ENCODE measurements around the gene CNTNAP2.

The CNTNAP2 gene

DNA sequence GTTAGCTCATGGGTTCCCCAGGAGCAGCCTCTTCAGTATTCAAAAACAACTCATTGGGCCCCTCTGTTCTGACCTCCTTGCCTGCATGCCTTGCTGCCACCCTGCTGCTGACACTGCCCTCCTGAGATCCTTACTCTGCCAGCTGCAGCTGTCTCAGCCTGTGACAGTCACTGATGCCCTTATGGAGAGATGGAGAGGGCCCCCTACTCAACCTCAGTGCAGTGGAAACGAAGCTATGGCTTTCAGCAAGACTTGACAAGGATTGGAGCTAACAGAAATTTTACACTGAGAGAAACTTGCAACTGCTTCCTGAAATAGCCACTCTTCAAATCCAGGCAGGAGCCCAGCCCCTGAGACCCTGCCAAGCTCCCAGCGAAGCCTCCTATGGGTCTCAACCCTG, 1795.7 kb downstream of the CNTNAP2 start:
- no peak for DNase-seq

DNA sequence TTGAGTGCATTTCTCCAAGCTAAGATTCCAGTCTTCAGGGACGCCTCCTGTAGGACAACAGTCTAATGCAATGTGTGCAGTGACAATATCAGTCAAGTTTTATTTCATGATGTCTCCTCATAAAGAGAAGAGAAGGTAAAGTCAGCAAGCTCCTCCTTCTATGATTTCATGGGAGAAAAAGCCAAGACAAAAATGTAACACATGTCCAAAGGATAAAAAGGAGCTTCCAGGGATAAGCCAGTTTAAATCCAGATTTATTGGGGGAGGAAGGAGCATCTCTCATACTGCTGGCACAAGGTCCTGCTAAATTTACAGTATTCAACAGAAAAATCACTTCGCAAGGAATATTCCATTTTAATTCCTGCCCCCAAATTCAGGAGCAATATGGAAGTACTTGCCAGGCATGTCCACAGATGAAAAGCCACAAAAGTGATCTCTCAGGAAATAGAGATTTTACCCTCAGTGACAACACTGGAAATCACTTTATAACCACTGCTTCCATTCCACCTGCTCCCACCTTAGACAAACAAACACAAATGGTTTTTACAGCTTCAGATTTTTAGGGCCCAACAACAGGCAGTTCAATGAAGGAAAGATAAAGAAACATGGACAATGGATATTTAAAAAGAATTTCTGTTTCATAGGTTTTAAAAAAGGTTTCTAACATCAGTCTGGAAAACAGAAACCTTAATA, 1796.5 kb downstream of the CNTNAP2 start:
- DNase-seq: no peak

DNA sequence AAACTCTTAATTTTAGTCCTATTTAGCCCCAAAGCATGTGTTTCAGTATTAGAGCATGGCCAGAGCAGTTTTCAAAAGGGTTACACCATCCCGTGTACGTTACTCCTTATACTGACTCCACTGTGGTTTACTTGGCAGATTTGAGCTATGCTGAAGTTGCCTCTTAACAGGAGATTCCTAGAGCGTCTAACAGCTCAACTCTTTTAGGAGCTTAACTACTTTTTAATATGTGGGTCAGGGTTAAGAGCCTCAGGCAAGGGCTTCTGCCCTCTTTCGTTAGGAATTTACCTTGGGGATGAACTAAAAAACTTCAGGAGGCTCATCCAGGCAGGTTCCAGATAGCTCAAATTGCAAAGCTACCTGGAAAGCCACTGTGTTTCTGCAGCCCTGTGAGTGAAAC, 1799.2 kb downstream of the CNTNAP2 start:
- no peak for DNase-seq

DNA sequence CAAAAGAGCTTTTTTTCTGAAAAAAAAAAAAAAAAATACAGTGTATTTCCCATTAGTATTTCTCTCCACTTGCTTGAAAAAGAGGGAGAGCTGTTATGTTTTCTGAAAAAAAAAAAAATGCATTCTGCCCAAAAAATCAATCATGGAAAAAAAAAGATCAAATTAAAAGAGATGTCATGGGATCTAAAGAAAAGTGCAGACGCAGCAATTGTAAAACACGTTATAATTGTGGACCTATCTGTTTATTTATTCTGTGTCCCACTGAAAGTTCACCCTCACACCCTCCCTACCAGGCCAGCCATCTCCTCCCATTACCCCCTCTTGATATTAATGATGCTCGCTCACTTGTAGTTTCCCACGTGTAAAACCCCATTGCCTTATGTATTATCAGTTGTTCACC, 1800.0 kb downstream of the CNTNAP2 start:
- DNase-seq: no peak

DNA sequence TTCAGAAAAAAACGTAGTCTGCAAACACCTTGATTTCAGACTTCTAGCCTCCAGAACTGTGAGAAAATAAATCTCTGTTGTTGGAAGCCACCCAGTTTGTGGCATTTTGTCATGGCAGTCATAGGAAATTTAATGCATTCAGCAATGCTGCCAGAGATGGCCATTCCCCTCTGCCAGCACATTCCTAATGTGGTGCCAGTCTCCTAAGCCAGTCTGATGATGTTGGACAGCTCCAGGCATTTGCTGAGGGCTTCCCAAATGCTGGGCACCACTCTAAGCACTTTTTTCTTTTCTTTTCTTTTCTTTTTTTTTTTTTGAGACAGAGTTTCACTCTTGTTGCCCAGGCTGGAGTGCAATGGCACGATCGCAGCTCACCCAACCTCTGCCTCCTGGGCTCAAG, 1807.2 kb downstream of the CNTNAP2 start:
- no peak for DNase-seq

DNA sequence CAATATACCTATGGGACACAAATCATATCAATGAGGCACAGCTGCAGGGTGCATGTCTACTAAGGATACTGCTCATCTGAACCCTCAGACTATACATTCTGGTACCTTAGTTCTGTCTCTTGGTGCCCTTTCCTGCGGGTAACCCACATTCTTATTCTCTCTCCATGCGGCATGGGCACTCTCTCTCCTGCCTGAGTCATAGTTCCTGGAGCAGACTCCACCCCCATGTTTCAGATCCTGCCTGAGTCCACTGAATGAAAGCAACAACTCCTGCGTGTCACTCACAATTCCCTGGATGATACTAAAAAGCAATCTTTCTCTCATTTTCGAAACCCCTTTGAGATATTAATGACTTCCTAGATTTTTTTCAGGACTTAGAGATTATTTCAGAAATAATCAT, 1820.8 kb downstream of the CNTNAP2 start:
- no peak for DNase-seq

DNA sequence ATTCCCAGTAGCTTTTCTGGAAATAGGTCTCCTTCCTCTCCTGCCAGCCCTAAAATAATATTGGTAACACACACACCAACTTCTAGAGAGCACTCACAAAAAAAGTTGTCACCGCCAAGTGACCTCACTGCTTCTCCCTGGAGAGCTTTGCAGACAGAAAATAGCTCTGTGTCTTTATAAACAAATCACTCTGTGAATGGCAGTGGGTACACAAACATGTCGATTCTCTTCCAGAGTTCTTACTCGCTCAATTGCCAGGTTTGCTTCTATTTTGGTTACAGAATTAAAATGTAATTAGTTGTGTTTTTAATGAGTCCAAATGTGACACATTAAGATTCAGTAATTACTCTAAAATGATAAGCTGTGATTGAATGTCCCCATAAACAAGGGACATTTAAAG, 1824.8 kb downstream of the CNTNAP2 start:
- no peak for DNase-seq

DNA sequence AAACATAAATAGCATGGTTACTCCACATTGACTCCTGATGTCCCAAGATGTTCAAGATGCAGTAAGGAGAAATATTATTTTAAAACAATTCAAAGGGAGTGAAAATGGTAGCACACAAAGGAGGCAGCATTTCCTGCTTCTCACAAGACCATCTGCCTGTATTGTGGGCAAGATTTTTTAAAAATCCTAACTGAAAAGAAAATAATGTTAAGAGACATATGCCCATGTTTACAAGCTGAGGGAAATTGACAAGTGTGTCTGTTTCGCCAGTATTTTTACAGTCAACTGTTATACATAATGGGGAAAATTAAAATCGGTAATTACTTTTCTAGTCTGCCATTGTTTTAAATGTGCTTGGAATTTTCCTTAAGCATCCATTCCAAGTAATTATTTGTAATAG, 1827.7 kb downstream of the CNTNAP2 start:
- no peak for DNase-seq

DNA sequence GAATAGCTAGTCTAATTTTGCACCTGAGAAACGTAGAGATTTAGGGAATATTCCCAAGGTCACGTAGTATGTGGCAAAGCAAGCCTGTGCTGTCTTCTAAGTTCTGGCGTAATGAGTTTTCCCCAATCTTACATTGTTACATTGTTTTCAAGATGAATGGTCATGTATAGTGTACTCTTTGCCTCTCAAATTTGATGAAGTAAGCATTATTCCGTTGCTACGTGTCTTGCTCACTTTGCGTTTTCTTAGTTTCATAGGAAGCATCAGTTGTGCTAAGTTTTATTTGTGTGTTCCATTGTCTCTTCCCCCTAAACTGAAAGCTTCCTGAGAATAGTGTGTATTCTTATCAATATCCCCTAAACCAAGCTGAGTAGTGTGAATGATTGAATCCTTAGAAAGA, 1836.3 kb downstream of the CNTNAP2 start:
- DNase-seq: no peak

DNA sequence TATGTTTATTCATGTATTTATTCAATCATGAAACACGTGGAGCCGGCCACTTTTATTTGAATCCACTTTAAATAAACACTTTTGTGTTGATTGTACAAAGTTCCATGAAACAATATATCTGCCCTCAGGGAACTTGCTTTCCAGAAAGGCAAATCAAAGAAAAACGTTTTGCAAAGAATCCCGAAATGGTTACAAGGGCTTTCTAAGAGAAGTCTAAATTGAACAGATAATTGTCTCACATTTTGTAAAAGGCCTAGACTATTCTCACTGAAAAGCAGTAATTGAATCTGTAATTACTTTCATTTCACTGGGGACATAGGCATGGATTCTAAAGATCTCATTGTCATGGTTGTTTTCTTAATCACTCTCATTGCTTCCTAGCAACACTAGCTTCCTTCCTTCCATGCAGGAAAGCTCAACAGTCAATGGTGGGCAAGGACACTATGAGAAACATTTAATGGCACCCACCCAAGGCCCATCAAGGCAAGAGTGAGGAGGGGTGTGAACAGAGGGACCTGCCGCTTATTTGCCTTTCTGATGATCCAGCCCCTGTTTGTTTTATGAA, 1851.5 kb downstream of the CNTNAP2 start:
- DNase-seq: no peak

DNA sequence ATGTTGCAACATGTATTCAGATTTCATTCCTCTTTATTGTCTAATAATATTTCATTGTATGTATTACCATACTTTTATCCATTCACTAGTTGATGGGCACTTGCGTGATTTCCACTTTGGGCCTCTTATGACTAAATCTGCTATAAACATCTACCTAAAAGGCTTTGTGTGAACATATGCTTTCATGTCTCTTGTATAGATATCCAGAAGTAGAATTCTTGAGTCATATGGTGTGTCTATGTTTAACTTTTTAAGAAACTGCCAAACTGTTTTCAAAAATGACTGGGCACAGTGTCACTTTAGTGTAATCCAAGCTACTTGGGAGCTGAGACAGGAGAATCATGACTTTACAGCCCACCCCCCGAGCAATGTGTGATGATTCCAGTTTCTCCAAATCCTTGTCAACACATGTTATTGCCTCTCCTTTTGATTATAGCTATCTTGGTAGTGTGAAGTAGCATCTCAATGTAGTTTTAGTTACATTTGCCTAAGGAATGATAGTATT, 1855.1 kb downstream of the CNTNAP2 start:
- DNase-seq: no peak

DNA sequence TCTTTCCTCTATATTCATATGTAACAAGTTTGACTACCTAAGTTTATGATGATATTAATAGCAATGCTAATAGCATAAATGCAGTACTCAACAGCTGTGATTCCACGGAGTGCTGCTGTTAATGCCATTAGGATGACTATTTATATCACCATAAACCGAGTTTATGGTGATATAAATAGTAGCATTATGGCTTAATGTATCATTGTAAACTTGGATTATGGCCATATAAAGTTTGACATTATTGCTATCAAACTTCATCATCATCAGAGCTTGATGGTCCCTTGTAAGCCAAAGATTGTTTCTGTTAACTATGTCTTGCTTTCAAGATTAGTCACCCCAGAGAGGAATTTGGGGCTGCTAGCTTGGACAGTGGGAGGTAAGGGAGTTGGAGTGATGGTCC, 1861.6 kb downstream of the CNTNAP2 start:
- DNase-seq: no peak

DNA sequence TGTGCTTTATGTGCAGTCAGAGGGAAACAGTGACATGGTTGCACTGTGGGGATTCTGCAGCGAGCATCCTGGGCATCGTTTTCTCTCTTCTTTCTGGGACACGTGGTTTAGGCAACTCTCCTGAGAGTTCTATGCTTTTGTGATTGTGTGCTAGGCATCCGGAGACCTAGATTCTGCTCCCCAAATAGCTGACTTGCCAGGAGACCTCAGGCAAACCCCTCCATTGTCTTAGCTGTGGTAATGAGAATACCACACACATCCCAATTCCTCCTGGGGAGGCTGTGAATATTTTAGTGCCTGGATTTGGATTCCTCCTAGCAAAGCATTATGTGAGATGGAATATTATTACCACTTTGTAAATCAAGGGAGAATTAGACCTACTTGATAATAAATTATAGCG, 1862.0 kb downstream of the CNTNAP2 start:
- no peak for DNase-seq

DNA sequence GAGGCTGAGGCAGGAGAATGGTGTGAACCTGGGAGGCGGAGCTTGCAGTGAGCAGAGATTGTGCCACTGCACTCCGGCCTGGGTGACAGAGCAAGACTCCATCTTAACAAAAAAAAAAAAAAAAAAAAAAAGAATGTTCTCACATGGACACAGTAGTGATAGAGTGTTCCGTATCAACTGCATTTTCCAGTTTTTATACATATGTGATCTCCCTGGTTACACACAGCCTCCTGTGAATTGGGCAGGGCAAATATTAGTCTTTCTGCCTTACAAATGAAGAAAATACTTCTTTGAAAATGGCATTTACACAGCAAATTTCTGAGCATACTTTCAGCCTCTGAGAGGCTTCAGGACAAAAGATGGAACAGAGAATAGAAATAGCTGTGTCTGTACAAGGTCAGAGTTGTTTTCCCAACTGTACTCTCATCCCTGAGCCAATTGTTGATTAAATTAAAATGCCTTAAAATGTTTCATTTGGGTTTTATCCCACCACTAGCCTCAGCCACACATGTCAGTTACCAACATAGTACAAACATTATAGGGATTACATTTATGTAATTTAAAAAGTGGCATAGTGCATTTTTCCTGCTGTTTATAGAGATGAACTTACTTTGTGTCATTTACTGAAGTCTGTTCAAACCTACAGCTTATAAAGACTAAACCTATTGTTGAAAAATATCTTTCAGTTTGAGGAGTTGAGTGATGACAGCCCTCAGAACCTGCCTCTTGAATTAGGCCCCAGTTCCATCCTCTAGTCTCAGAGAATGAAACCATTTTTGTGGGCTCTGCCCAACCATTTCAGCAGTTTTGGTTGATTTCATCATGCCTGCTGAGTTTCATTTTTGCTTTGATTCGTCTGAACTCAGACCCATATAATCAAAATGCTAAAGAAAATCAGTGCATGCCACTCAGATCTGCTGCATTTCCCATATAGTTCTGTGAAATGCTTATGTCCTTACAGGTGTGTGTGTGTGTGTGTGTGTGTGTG, 1864.5 kb downstream of the CNTNAP2 start:
- DNase-seq: no peak

DNA sequence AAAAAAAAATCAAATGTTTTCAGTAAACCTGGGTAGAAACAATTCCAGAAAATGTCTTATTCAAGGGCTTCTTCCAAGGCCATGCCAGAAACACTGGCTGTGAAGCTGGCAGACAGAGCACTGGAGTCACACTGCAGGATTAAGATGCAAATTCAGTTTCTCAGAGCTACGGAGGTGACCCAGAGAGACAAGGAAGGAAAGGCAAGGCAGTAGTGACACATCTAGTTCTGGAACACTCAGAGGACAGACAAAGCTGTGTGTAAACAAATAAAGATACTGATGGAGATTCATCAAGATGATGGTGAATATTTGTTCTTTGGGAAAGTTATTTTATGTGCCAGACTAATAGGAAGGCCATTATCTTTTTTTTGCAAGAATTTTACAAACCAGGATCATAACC, 1865.7 kb downstream of the CNTNAP2 start:
- no peak for DNase-seq

DNA sequence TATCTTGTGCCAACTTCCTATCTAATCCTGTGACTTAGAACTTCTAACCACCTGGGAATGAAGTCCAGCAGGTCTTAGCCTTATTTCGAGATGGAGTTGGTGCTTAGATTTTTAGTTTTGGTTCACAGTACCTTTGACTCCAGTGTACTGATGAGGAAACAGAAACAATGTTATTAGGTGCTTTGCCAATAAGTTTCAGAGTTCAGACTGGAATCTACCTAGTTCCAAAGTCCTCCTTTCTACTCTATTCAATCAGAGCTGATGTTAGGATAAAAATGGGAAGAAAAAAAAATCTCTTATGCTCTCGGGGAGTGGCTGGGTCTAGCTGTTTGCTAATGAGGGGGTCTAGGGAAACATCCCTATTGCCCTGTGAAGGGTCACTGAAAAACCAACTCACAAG, 1867.7 kb downstream of the CNTNAP2 start:
- no peak for DNase-seq

DNA sequence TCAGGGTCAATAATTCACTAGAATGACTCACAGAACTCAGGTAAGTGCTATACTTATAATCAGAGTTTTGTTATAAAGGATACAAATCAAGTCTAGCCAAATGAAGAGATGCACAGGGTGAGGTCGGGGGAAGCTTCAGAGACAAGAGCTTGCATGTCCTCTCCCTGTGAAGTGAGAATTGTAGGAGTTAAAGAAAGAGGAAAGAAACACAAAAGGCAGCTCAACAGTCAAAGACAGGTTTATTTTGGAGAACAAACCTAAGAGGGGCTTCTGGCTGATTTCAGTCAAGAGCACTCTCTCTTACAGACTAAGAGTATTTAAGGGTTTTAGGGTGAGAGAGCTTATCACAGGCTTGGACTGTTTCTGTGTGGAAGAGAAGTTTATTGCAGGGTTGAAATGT, 1873.5 kb downstream of the CNTNAP2 start:
- no peak for DNase-seq

DNA sequence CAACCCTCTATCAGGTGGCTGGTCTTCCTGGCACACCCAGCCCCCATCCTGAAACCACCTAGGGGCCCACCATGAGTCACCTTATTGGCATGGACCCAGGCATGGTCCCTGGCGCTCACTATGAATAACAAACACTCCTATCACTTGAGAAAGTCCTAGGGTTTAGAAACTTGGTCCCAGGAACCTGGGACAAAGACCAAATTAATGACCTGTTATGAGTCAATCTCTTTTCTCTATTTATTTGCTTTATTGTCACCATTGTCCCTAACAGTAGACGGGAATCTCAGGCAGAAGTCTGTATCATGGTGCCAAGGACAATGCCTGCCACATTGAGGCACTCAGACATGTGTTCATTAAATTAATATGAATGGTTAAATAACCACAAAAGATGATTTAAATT, 1874.3 kb downstream of the CNTNAP2 start:
- no peak for DNase-seq

DNA sequence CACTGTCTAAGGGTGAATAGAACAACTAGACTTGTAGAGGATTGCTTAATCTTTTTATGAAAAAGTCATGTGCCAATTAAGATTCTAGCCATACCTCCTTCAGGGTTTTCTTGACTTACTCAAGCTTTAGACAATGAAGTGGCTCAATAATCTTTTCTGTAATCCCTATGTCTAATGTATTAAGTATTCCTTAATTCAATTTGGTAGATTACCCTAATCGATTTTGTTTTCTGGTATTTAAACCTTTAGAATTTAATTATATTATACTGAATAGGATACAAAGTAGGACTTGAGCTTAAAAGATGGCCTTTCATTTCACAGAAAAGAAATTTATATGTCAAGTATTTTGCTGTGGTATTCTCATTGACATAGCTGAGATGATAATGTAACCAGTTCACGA, 1876.1 kb downstream of the CNTNAP2 start:
- no peak for DNase-seq

DNA sequence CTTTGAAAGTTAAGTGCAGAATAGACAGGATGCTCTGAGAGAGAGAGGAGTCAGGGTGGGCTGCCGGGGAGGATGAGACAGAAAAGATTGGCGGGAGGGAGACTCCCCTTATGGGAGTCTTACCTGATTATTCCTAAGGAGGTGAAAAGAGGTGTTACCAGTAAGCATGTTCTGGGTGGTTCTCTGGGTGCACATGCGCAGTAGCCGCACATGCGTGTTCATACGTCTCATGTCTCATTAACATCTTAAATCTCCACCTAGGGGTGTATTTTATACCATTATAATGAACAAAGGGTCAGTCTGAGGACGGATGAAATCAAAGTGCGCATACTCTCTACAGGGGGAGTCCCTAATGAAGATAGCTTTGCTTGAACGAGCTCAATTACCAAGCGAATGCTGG, 1881.0 kb downstream of the CNTNAP2 start:
- DNase-seq: no peak

DNA sequence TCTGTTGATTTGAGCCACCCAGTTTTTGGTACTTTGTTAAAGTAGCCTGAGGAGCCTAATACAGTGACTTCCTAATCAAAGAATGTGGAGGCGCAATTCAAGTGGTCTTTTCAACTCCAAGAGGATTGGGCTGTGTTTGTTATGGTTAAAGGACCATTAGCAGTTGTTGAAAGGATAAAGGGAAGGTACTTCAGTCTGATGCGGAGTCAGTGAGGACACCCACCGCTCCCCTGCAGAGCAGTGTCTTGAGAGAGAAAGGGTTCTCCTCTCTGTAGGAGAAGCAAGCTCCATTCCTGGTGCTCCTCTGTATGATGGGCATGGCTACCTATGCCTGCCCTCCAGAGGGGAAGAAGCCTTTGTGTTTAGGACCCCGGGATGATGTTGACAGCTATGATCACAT, 1883.4 kb downstream of the CNTNAP2 start:
- no peak for DNase-seq

DNA sequence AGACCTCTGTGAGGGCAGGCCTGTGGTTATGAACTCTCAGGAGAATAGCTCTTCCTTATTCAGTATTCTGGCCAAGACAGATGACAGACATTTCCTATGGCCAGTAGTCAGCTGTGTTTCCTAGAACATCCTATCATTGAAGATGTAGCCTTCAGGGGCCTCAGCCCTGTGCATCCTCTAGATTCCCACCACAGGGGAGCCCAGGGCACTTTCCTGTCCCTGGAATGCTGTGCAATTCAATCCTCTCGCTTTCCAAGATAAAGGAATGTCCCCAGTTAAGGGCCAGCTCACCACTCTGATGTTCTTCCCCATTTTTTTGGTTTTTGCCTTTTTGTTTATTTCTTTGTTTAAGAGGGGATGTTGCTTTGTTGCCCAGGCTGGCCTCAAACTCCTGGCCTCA, 1895.2 kb downstream of the CNTNAP2 start:
- no peak for DNase-seq

DNA sequence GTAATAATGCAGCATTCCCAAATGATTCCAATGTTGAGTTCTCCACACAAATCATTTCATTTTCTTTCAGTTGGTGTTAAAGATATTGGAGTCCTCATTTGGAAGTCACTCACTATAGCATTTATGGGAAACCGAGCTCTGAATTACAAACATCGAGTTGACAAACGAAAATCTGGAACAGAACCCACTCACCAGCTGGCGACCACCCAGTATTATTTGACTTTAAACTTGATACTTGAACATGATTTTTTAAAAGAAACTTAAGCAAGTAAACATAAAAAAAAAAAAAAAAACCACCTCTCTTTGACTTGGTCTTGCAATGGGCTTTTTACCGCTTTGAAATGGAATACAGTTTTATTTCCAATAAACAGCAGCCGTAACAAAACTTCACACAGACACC, 1897.4 kb downstream of the CNTNAP2 start:
- DNase-seq: no peak

DNA sequence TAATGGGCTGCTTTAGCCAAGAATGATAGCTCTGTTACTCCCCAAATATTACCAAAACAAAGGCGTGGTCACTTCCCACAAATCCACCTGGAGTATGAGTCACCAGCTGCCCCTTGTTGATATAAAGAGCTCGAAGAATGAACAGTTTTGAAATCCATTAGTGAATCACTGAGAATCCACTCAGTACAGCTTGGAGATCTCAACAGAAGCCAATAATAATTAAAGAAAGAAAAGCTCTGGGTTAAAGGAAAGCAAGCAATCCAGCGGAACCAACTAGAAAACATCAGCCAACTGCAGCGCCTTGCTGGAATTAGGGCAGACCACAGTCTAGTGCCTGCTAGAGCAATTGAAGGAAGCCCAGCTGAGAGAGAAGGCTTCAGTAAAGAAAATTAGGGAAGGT, 1897.9 kb downstream of the CNTNAP2 start:
- no peak for DNase-seq

Measured in NCI-H510A treated with DMSO at 0.1 percent for 48 hours (cell line).